IMR-90 (cell line): ENCODE results near the gene CCDC69. TPM values are rescaled to one million over a fixed set of nuclear protein-coding genes. Genes with fewer than 3 reads are reported as not detected.

Experiments used
- ATAC-seq: fragments of 200-7000 bp; cut with Tn5 transposase; 2 replicates; pipeline ENCODE4 v1.9.1; 2020; ENCODE audit warnings: low read depth, mild to moderate bottlenecking, moderate library complexity
- BruUV-seq: library from RNA; stranded (reverse); fragments of 400-500 nt; replicated peaks from 2 replicates; lab custom pipeline; 2021; lab: Mats Ljungman, UMichigan
- CTCF ChIA-PET: fragments of 300-600 bp; formaldehyde crosslinking; extraction: SDS; loops from one replicate; lab custom pipeline; 2021; ENCODE audit warnings: antibody characterized with exemption; lab: Yijun Ruan, JAX
- POLR2A ChIA-PET: fragments of 300-600 bp; sonication (Branson Sonifier 250); formaldehyde crosslinking; loops from one replicate; lab custom pipeline; 2022; ENCODE audit warnings: antibody characterized with exemption; ENCODE audit not compliant: unreplicated experiment; lab: Charles Lee
- DNase-seq: peaks from one replicate; pipeline ENCODE4 v3.0.0; 2013
- H2AFZ ChIP-seq: replicated peaks from 2 replicates; pipeline ENCODE3; 2013; ENCODE audit warnings: low read length, mild to moderate bottlenecking; ENCODE audit not compliant: poor library complexity
- H2AK5ac ChIP-seq: 2 replicates; pipeline ENCODE4 v1.6.1; 2013; ENCODE audit warnings: low read depth, low read length, inconsistent platforms
- H2AK9ac ChIP-seq: replicated peaks from 2 replicates; pipeline ENCODE3; 2013; ENCODE audit warnings: mild to moderate bottlenecking, low read depth, low read length, moderate library complexity; ENCODE audit not compliant: poor library complexity
- H2BK120ac ChIP-seq: 2 replicates; pipeline ENCODE4 v1.6.1; 2013; ENCODE audit warnings: low read depth, low read length, inconsistent platforms
- H2BK15ac ChIP-seq: 3 replicates; pipeline ENCODE4 v1.6.1; 2013; ENCODE audit warnings: low read depth, low read length, inconsistent platforms
- H2BK20ac ChIP-seq: 2 replicates; pipeline ENCODE4 v1.6.1; 2013; ENCODE audit warnings: low read depth, mild to moderate bottlenecking, inconsistent platforms, low read length, moderate library complexity
- H2BK5ac ChIP-seq: 2 replicates; pipeline ENCODE4 v1.6.1; 2013; ENCODE audit warnings: mild to moderate bottlenecking, low read depth, low read length, inconsistent platforms; ENCODE audit not compliant: poor library complexity, severe bottlenecking
- H3K14ac ChIP-seq: replicated peaks from 2 replicates; pipeline ENCODE4 v1.6.1; 2013; ENCODE audit warnings: low read depth, low read length, inconsistent platforms
- H3K18ac ChIP-seq: 2 replicates; pipeline ENCODE4 v1.6.1; 2013; ENCODE audit warnings: low read depth, low read length, control low read depth
- H3K23ac ChIP-seq: 2 replicates; pipeline ENCODE4 v1.6.1; 2013; ENCODE audit warnings: low read depth, low read length, inconsistent platforms
- H3K27ac ChIP-seq: 2 replicates; pipeline ENCODE4 v1.5.1; 2013; ENCODE audit warnings: mild to moderate bottlenecking, control low read depth, low read length; ENCODE audit not compliant: insufficient read depth
- H3K27me3 ChIP-seq: 2 replicates; pipeline ENCODE4 v1.6.1; 2013; ENCODE audit warnings: low read length; ENCODE audit not compliant: control insufficient read depth, insufficient read depth
- H3K36me3 ChIP-seq: 2 replicates; pipeline ENCODE4 v1.6.1; 2013; ENCODE audit warnings: low read length, mixed read lengths; ENCODE audit not compliant: control insufficient read depth, insufficient read depth
- H3K4ac ChIP-seq: 2 replicates; pipeline ENCODE4 v1.6.1; 2013; ENCODE audit warnings: low read depth, low read length, inconsistent platforms
- H3K4me1 ChIP-seq: 2 replicates; pipeline ENCODE4 v1.6.1; 2013; ENCODE audit warnings: low read length, mixed read lengths; ENCODE audit not compliant: control insufficient read depth, insufficient read depth
- H3K4me2 ChIP-seq: 2 replicates; pipeline ENCODE4 v1.6.1; 2013; ENCODE audit warnings: low read depth, mild to moderate bottlenecking, control low read depth, low read length, moderate library complexity
- H3K4me3 ChIP-seq: 2 replicates; pipeline ENCODE4 v1.5.1; 2013; ENCODE audit warnings: low read depth, mild to moderate bottlenecking, control low read depth, low read length, moderate library complexity; ENCODE audit not compliant: insufficient read depth
- H3K56ac ChIP-seq: 2 replicates; pipeline ENCODE4 v1.6.1; 2013; ENCODE audit warnings: low read length, inconsistent platforms; ENCODE audit not compliant: insufficient read depth; ENCODE audit errors: extremely low read depth
- H3K79me1 ChIP-seq, 2 experiments: 2 replicates each; pipeline ENCODE4 v1.6.1; 2013; ENCODE audit warnings: low read length in 2 of 2, inconsistent platforms in 1 of 2, low read depth in 1 of 2
- H3K9ac ChIP-seq: 2 replicates; pipeline ENCODE4 v1.6.1; 2013; ENCODE audit warnings: low read depth, low read length, control low read depth
- H3K9me1 ChIP-seq: 2 replicates; pipeline ENCODE4 v1.6.1; 2013; ENCODE audit warnings: low read length, inconsistent platforms; ENCODE audit not compliant: insufficient read depth
- H3K9me3 ChIP-seq: 2 replicates; pipeline ENCODE4 v1.6.1; 2013; ENCODE audit warnings: low read length; ENCODE audit not compliant: control insufficient read depth, insufficient read depth
- H4K20me1 ChIP-seq: 2 replicates; pipeline ENCODE4 v1.6.1; 2013; ENCODE audit warnings: low read length, inconsistent platforms; ENCODE audit not compliant: insufficient read depth
- H4K5ac ChIP-seq: 2 replicates; pipeline ENCODE4 v1.6.1; 2013; ENCODE audit warnings: mild to moderate bottlenecking, low read depth, low read length, control low read depth
- H4K8ac ChIP-seq, 2 experiments: 2 replicates each; pipeline ENCODE4 v1.6.1; 2013; ENCODE audit warnings: low read depth in 2 of 2, low read length in 2 of 2, control low read depth in 1 of 2, inconsistent platforms in 1 of 2
- H4K91ac ChIP-seq: 2 replicates; pipeline ENCODE4 v1.6.1; 2013; ENCODE audit warnings: low read depth, low read length, inconsistent platforms; ENCODE audit not compliant: insufficient read depth
- BHLHE40 ChIP-seq: fragments of 150-350 bp; IDR thresholded peaks from 2 replicates; pipeline ENCODE4 v1.6.1; 2016; ENCODE audit warnings: mild to moderate bottlenecking, low read depth, low read length
- CEBPB ChIP-seq: IDR thresholded peaks from 2 replicates; pipeline ENCODE4 v1.6.1; 2012; ENCODE audit warnings: low read depth, low read length, improper control_type of control experiment
- CHD1 ChIP-seq: IDR thresholded peaks from 2 replicates; pipeline ENCODE4 v1.6.1; 2012; ENCODE audit warnings: low read depth, low read length, improper control_type of control experiment
- FOS ChIP-seq: fragments of 150-350 bp; IDR thresholded peaks from 2 replicates; pipeline ENCODE4 v1.6.1; 2016; ENCODE audit warnings: low read depth, low read length
- MXI1 ChIP-seq: IDR thresholded peaks from 2 replicates; pipeline ENCODE4 v1.6.1; 2012; ENCODE audit warnings: low read depth, mild to moderate bottlenecking, low read length, moderate library complexity, borderline replicate concordance
- POLR2A ChIP-seq: IDR thresholded peaks from 2 replicates; pipeline ENCODE4 v1.6.1; 2012; ENCODE audit warnings: mild to moderate bottlenecking, low read depth, low read length
- RAD21 ChIP-seq: IDR thresholded peaks from 2 replicates; pipeline ENCODE4 v1.6.1; 2012; ENCODE audit warnings: low read length, improper control_type of control experiment
- RCOR1 ChIP-seq: IDR thresholded peaks from 2 replicates; pipeline ENCODE4 v1.6.1; 2012; ENCODE audit warnings: mild to moderate bottlenecking, low read length, improper control_type of control experiment; ENCODE audit not compliant: insufficient replicate concordance
- SMC3 ChIP-seq: fragments of 150-350 bp; IDR thresholded peaks from 2 replicates; pipeline ENCODE4 v1.6.1; 2016; ENCODE audit warnings: low read depth, mild to moderate bottlenecking, antibody characterized with exemption, low read length, moderate library complexity
- WGBS, 2 experiments: methylation state at CpG; one replicate each; pipeline versions ENCODE4 v1.1.5 to v1.1.7; 2013; ENCODE audit warnings: missing lambda C conversion rate in 2 of 2; ENCODE audit not compliant: insufficient read length in 1 of 2; ENCODE audit errors: extremely low coverage in 2 of 2; 5-methylcytosine and 5-hydroxymethylcytosine counted together
- dilution Hi-C: fragments of 300-500 bp; cut with HindIII; formaldehyde crosslinking; loops from one replicate; pipeline ENCODE4 v1.14.3; 2018; ENCODE audit warnings: low sequenced_read_pairs; ENCODE audit not compliant: unreplicated experiment
- in situ Hi-C: fragments of 300-500 bp; cut with MboI; formaldehyde crosslinking; loops from 3 replicates; pipeline ENCODE4 v1.14.3; 2019; ENCODE audit warnings: low sequenced_read_pairs, inconsistent platforms, mixed read lengths
- intact Hi-C: fragments of 100-400 bp; cut with micrococcal nuclease; formaldehyde crosslinking; loops from 2 replicates; pipeline ENCODE4 v1.10.0; 2022
- polyA plus RNA-seq, 3 experiments: library from polyadenylated mRNA; depleted of rRNA; stranded (reverse); fragments of >200 nt; gene quantifications; 2 replicates each; pipeline ENCODE4 v1.2.3, GENCODE V29; 2012; ENCODE audit warnings: low replicate concordance in 1 of 3
- total RNA-seq: library from RNA; depleted of rRNA; stranded (reverse); fragments of >200 nt; gene quantifications from 2 replicates; pipeline ENCODE4 v1.2.3, GENCODE V29; 2012
- TF ChIP-seq, protein P1 (sequence below): fragments of 150-350 bp; IDR thresholded peaks from 2 replicates; pipeline ENCODE4 v1.6.1; 2016; ENCODE audit warnings: low read depth, mild to moderate bottlenecking, low read length, moderate library complexity, borderline replicate concordance

CCDC69 gene
- total and polyA plus RNA-seq, 2 of the 4 experiments (the other 2 are of a cell fraction), result 0.36 to 0.48 TPM

DNA sequence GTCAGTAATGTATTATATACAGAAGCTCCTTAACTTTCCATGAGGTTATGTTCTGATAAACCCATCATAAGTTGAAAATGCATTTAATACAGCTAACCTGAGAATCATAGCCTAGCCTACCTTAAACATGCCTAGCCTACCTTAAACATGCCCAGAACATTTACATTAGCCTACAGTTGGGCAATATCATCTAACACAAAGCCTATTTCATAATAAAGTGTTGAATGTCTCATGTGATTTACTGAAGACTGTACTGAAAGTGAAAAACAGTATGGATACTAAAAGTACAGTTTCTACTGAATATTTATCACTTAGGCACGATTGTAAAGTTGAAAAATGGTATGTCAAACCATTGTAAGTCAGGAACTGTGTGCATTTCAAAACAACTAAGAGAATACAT, 30.7 kb upstream of the CCDC69 start:
- no peak overlapping the region for H3K14ac ChIP-seq
- H3K4me1 ChIP-seq, result no peaks in the 10 kb centered on the region; the same call in 1 of the 2 replicates
- H3K4me3 ChIP-seq, result no peak overlapping the region
- TF ChIP-seq RAD21 (no peak), POLR2A (no peak), SMC3 (no peak), BHLHE40 (no peak), FOS (no peak), RCOR1 (no peak), CEBPB (no peak), CHD1 (no peak), MXI1 (no peak)
- TF ChIP-seq, protein P1, sequence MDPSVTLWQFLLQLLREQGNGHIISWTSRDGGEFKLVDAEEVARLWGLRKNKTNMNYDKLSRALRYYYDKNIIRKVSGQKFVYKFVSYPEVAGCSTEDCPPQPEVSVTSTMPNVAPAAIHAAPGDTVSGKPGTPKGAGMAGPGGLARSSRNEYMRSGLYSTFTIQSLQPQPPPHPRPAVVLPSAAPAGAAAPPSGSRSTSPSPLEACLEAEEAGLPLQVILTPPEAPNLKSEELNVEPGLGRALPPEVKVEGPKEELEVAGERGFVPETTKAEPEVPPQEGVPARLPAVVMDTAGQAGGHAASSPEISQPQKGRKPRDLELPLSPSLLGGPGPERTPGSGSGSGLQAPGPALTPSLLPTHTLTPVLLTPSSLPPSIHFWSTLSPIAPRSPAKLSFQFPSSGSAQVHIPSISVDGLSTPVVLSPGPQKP, result no peak
- DNase-seq, result no peak
- H3K79me1 ChIP-seq, result peaks cover 0 to 5% of the 10 kb centered on the region in 2 experiments; a peak in 2 of 4 replicates
- dilution Hi-C loops (no loop called here), in situ Hi-C loops (no loop called here), intact Hi-C loops (loop anchor here (5.0 kb wide), 1 partner anchor 452 kb away; no protein-coding TSS in a partner anchor)
- H4K20me1 ChIP-seq, result no peaks in the 10 kb centered on the region
- H4K91ac ChIP-seq, result no peak overlapping the region
- no CpG with 5 or more reads among the region's 1 CpG for WGBS, 2 experiments
- H2BK120ac ChIP-seq, result no peak overlapping the region
- no peak overlapping the region for H2AK5ac ChIP-seq
- H2AK9ac ChIP-seq, result no peak overlapping the region
- no peak for ATAC-seq
- H3K9ac ChIP-seq, result no peak overlapping the region
- no peaks in the 10 kb centered on the region for H3K9me3 ChIP-seq
- H3K4ac ChIP-seq, result no peak overlapping the region
- H3K18ac ChIP-seq, result no peak overlapping the region
- no peak overlapping the region for H4K5ac ChIP-seq
- BruUV-seq, result no TSS peak
- H3K27me3 ChIP-seq, result no peaks in the 10 kb centered on the region
- no peak overlapping the region for H3K56ac ChIP-seq
- CTCF ChIA-PET, result interaction anchor here (2.0 kb wide), 1 partner anchor 16 kb away, joined by 8 read pairs; no protein-coding TSS in a partner anchor
- H3K9me1 ChIP-seq, result peaks cover 5% of the 10 kb centered on the region; the same call in 1 of the 2 replicates
- no peak overlapping the region for H4K8ac ChIP-seq
- POLR2A ChIA-PET, result no interaction called here
- no peak overlapping the region for H3K23ac ChIP-seq
- no peak overlapping the region for H2BK5ac ChIP-seq
- no peaks in the 10 kb centered on the region for H3K36me3 ChIP-seq
- H2AFZ ChIP-seq, result no peak overlapping the region
- no peak overlapping the region for H3K4me2 ChIP-seq
- no peak overlapping the region for H3K27ac ChIP-seq
- H2BK15ac ChIP-seq, result no peak overlapping the region
- no peak overlapping the region for H2BK20ac ChIP-seq
